Rectal smooth muscle tissue (tissue), 1 donor: ENCODE measurements around the gene PPM1M.

Experiments
- H3K27ac ChIP-seq: one replicate; pipeline ENCODE4 v1.7.0; 2013; ENCODE audit warnings: low read depth, low read length, inconsistent platforms
- H3K27me3 ChIP-seq: one replicate; pipeline ENCODE4 v1.7.0; 2013; ENCODE audit warnings: low read length; ENCODE audit not compliant: control insufficient read depth, insufficient read depth
- H3K36me3 ChIP-seq: one replicate; pipeline ENCODE4 v1.7.0; 2013; ENCODE audit warnings: low read length; ENCODE audit not compliant: control insufficient read depth, insufficient read depth
- H3K4me1 ChIP-seq: one replicate; pipeline ENCODE4 v1.7.0; 2013; ENCODE audit warnings: low read length; ENCODE audit not compliant: control insufficient read depth, insufficient read depth
- H3K4me3 ChIP-seq: one replicate; pipeline ENCODE4 v1.7.0; 2013; ENCODE audit warnings: low read length
- H3K9ac ChIP-seq: one replicate; pipeline ENCODE4 v1.7.0; 2013; ENCODE audit warnings: low read length

PPM1M gene

GRCh38 chr3:52293491-52294319, 48.1 kb downstream of the PPM1M start:
- Histone ChIP-seq H3K27ac (no peak overlapping the region), H3K4me1 (no peaks in the 10 kb centered on the region), H3K36me3 (peaks cover 6% of the 10 kb centered on the region), H3K9ac (no peak overlapping the region), H3K27me3 (peaks cover 2% of the 10 kb centered on the region), H3K4me3 (no peak overlapping the region)

GRCh38 chr3:52294320-52295150, 49.0 kb downstream of the PPM1M start:
- Histone ChIP-seq H3K36me3 (peaks cover 6% of the 10 kb centered on the region), H3K27me3 (peaks cover 2% of the 10 kb centered on the region), H3K9ac (no peak overlapping the region), H3K4me3 (no peak overlapping the region), H3K27ac (no peak overlapping the region), H3K4me1 (no peaks in the 10 kb centered on the region)

GRCh38 chr3:52295671-52296208, 50.2 kb downstream of the PPM1M start:
- H3K27me3 ChIP-seq: peaks cover 2% of the 10 kb centered on the region
- H3K9ac ChIP-seq: no peak overlapping the region
- no peak overlapping the region for H3K27ac ChIP-seq
- no peaks in the 10 kb centered on the region for H3K4me1 ChIP-seq
- H3K4me3 ChIP-seq: no peak overlapping the region
- peaks cover 6% of the 10 kb centered on the region for H3K36me3 ChIP-seq

- Histone ChIP-seq H3K36me3 (peaks cover 4% of the 10 kb centered on the region), H3K27me3 (peaks cover 2% of the 10 kb centered on the region), H3K4me1 (no peaks in the 10 kb centered on the region), H3K9ac (no peak overlapping the region), H3K4me3 (no peak overlapping the region), H3K27ac (no peak overlapping the region)
Observed at GRCh38 chr3:52297242-52298148, 51.9 kb downstream of the PPM1M start.

GRCh38 chr3:52298149-52299098, 52.9 kb downstream of the PPM1M start:
- no peaks in the 10 kb centered on the region for H3K4me1 ChIP-seq
- no peaks in the 10 kb centered on the region for H3K36me3 ChIP-seq
- H3K27me3 ChIP-seq: peaks cover 2% of the 10 kb centered on the region
- no peak overlapping the region for H3K9ac ChIP-seq
- no peak overlapping the region for H3K4me3 ChIP-seq
- no peak overlapping the region for H3K27ac ChIP-seq

- H3K36me3 ChIP-seq: no peaks in the 10 kb centered on the region
- peaks cover 2% of the 10 kb centered on the region for H3K27me3 ChIP-seq
- no peak overlapping the region for H3K27ac ChIP-seq
- no peak overlapping the region for H3K4me3 ChIP-seq
- H3K4me1 ChIP-seq: no peaks in the 10 kb centered on the region
- H3K9ac ChIP-seq: no peak overlapping the region
Observed at GRCh38 chr3:52299247-52299878, 53.8 kb downstream of the PPM1M start.
